Measurements from ENCODE around the gene REEP1.

Gene REEP1

DNA sequence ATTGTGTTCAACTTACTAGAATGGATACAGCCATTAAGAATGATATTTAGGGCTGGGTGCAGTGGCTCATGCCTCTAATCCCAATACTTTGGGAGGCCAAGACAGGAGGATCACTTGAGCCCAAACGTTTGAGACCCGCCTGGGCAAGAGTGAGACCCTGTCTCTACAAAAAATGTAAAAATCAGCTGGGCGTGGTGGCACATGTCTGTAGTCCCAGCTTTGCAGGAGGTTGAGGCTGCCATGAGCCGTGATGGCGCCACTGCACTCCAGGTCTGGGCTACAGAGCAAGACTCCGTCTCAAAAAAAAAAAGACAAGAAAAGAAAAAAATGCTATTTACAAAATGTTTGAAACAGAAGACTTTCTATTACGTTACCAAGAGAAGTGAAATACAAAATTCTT is 30.0 kb downstream of the REEP1 start:
- DNase-seq (ENCODE audit: low read depth, low spot score): no peak

DNA sequence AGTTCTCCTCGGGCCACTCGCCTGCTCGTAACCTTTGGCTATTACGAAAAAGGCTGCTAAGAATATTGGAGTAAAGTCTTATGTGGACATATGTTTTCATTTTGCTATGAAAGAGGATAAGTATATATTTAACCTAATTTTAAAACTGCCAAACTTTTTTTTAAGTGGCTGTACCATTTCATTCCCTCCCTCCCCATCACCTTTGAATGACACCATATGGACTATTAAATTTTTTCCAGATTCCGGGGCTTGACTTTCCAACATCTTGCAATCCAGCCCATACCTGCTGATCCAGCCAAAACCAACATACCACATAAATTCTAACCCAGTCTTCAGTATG is 31.5 kb downstream of the REEP1 start:
- no peak for DNase-seq (ENCODE audit: low read depth, low spot score)

DNA sequence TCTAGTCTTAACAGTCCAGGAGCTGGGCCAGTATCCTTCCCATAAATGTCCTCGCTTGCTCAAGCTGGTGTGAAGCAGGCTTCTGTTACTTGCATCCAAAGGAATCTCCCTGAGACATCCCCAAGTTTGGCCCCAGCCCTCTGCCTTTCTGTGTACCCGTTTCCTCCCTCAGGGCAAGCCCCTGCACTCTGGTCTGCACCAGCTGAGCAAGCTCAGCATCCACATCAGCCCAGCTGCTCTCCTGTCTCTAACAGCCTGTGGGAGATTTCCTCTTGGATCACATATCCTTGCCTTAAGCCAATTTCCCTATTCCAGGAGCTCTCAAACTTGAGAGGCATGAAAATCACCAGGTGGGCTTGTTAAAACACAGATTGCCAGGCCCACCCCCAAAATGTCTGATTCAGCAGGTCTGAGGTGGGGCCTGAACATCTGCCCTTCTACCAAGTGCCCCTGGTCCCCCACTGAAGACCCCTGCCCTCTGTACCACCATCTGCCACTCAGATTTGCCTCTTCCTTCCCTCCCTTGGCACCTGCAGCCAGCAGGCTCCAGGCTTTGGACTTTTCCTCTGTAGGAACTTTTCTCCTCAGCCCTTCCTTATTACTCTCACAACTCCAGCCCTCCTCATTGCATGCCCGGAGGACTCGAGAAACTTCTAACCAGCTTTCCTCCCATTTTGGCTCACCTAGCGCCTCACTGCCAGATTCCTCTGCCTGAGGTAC is 32.1 kb downstream of the REEP1 start:
- no peak for DNase-seq (ENCODE audit: low read depth, low spot score)

DNA sequence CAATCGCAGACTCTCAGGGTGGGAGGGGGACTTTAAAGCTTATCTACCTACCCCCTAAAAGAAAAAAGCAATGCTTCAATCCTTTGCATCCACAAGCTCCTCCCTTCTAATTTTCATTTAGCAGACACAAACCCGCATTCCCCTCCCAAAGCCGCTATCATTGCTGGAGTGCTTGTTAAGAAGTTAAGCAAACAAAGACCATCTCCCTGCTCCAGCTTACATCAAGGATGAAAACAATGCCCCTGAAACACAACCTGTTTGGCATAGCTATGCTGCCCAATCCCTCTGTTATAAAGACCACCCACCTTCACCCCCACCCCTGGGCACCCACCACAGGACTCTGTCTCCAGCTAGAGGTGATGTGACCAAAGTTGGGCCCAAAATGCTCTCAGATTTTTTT is 33.0 kb downstream of the REEP1 start:
- DNase-seq (ENCODE audit: low read depth, low spot score): no peak

DNA sequence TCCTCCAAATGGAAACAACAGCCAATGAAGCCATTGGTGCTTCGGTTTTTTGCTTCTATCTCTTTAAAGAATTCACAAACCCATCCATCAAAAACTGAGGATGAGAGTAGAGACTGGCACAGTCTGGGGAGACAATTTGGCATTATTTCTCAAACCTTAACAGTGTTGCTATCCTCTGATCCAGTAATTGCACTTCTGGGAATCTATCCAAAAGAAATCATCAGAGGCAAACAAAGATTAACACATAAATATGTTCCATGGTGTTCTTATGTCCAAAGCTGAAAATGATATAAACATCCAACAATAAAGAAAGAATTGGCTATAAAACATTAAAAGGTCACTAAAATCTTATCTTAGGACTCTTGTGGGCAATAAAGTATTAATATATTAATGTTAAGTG is 35.1 kb downstream of the REEP1 start:
- DNase-seq (ENCODE audit: low read depth, low spot score): no peak

DNA sequence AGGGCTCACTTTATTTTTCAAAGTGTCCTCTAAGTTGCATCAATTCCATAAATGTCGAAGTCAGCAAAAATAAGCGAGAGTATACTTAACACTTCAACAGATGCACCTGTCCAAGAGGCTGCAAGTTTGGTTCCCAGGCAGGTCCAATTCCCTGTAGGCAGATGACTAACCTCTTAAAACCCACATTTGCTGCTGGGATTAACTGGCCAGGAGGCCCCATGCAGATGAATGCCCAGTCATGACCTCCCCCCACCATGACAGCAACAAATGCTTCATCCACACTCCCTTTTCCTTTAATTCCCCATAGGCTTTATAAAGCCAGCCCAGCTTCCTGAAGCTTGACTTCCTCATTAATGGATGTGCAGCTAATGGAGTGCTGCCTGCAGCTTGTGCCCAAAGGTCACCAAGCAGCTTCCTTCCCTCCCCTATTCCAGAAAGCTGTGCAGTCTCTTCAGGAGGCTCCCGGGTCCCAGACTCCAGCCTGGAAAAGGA is 35.7 kb downstream of the REEP1 start:
- DNase-seq (ENCODE audit: low read depth, low spot score): no peak

DNA sequence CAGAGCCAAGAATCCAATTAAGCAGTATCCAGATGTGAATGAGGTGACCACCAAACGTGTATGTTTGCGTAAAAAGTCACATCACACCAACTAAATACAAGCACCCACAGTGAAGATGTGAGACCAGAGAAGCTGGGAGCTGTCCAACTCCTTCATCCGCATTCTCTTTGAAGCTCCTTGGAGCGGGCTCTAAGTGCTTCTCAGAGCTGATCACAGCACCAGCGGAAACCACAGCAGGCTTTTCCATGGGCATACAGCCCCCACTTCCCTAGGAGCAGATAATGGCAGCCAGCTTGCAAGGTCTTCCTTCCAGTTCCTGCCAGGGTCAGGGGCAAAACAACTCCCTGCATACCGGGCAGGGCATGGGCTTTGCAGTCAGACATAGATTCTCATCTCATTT is 36.4 kb downstream of the REEP1 start:
- DNase-seq (ENCODE audit: low read depth, low spot score): peak; percentile 45

DNA sequence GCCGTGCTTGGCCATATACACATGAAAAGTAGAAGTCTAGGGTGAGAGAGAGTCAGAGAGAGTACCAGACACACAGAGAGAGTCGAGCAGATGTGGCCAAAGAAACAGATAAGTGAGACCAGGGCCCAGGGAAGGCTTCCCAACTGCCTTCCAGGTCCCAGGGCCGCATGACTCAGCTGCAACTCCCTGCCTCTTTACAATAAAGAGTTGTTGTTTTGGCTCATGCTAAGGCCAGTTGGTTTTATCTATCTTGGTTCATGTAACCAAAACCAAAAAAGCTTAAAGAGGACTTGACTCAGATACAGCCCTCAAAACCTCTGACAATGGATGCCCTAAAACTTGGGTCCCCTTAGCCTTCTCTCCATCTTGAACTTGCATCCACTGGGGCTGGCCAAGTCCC is 36.9 kb downstream of the REEP1 start:
- no peak for DNase-seq (ENCODE audit: low read depth, low spot score)

DNA sequence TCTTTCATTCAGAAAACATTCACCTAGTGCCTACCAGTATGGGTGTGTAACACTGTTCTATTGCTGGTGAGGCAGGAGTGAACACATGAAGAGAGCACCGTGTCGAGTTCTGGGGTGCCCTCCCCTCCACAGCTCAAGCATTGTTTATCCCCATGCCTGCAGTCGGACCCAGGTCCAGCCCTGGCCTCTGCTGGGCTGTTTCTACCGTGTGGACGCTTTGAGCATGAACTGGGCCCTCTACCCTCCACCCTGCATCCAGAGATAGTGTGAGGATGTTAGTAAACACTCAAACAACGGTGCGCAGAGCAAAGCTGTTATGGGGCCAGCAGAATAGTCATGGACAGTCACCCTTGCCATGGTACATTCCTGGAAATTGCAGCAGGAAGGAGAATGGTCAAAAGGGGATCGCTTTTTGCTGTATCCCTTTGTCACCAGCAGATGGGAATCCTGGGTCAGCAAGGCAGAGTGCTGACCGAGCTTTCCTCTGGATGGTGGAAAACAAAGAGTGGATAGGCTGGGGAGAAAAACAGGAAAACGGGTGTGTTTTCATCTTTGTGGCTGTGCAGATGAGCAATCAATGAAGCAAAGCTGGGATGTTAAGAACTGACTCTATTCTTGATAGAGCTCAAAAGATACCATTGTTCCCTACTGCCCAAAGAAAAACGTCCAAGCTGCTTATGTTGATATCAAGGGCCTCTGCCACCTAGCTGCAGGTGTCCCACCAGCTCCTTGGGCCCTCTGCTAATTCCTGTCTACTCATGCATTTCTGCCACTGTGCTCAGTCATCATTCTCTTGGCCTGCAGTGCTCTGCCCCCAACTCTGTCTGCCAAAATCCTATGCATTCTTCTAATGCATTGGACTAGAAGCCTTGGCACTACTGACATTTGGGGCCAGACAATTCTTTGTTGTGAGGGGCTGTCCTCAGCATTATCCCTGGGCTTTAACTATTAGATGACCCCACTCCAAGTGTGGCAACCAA is 38.7 kb downstream of the REEP1 start:
- DNase-seq (ENCODE audit: low read depth, low spot score): peak; percentile 42

DNA sequence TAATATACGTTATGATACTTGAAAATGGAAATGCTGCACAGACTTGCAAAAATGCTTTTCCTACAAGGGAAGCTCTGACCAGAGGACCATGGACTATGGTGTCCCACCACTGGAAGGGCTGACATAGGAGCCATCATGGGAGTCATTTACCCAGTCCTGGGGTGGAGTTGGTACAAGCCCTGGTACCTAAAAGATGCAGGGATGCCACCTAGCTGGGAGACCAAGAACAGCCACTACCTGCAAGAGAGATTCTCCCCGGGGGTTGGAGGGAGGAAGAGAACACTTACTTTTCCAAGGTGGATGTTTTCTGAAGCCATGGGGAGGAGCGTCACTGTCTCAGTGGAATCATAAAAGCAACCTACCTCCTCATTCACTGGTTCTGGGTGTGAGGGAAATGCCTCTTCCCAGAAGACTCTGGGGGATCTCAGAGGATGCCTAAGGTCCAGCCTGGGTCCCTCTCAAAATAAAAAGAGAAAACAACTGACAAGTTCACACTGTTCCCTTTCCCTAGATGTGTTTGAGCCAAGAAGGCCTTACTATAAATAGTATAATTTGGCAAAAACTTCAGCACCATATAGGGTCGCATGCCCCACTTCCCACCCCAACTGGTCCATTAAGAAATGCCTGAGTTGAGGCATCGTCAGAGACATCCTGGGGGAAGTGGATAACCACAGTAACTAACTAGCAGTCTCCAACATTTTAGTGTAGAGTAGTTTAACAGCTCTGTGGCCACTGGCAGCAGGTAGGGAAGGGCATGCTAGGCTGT is 39.9 kb downstream of the REEP1 start:
- DNase-seq (ENCODE audit: low read depth, low spot score): no peak

DNA sequence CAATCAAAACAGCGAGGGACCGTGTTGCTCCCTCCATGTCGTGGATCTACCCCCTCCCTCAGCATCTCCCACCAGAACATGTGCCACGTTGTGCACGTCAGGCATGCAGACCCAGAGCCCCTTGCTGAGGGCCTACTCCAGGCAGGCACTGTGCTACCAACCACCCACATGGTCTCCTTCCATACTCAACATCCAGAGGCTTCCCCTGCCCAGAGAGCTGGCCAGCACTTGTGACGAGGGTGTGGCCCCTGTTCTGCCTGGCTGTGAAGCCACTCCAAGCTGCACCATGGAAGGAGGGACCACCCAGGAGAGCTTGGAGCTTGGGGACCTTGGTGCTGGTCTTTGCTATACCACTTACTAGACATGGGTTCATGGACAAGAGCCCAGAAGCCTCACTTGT is 40.5 kb downstream of the REEP1 start:
- no peak for DNase-seq (ENCODE audit: low read depth, low spot score)

DNA sequence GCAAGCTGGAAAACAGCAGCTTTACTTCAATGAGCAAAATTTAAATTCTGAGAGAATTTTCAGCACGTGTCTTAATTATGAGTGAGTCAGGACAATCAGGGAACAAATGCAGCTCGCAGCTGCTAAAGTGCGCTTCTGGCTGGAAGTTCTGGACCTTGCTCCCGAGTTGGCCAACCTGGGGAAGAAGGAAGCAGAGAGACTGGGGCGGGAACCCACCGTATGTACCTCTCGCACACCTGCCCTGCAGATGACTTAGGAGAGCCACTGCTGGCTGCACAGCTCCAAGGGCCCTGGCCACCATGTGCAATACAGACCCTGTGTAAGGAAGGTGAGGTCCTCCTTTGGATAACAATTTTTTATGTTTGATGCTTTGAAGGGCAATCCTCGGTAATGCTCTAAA is 42.4 kb downstream of the REEP1 start:
- no peak for DNase-seq (ENCODE audit: low read depth, low spot score)

DNA sequence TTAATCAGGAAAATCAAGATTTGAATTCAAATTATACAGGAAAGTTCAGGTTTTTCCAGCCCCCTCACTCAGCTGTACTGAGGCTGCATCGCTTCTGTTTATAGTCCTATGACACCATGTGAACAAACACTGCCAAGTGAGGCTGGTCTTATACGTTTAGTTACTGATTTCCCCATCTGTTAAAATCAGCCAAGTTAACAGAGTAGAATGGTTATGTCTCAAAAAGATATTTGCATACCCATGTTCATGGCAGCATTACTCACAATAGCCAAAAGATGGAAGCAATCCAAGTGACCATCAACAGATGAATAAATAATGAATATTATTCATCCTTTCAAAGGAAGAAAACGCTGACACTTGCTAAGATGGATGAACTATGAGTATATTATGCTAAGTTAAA is 43.8 kb downstream of the REEP1 start:
- no peak for DNase-seq (ENCODE audit: low read depth, low spot score)

DNA sequence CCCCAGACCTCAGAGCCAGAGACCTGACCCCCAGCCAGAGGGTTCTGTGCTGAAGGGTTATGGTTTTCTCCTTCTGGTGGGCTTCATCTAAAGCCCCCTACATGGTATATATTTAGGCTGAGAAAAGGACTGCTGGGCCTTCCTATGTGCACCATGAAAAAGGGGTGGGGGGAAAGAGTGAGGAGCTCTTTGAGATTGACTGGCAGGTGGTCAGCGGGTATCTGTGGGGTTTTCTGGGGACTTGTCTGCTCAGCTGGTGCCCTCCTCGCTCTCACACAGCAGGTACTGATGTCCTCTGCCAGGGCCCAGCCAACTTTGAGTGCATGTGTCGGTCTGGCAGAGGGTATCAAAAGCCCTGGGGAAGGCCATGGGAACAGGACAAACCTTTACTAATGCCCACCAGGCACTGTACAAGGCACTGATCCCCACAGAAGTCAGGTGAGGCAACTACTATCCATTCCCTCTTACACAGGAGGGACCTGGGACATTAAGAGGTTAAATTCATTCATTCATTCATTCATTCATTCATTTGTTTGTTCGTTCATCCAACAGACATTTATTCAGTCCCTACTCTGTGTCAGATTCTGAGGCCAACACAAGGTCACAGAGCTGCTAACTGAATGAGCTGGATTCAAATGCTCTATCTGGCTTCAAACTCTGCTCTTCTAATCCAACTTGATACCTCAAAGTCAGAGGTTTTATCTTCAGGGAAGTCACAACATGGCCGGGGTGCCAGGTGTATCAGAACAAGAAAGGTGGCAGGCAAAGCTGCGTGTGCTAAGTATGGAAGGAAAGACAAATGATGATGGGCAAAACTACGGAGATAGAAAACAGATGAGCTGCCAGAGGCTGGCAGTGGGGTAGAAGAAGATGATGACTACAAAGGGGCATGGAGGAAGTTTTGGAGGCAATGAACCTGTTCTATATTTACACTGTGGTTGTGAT is 44.6 kb downstream of the REEP1 start:
- no peak for DNase-seq (ENCODE audit: low read depth, low spot score)

DNA sequence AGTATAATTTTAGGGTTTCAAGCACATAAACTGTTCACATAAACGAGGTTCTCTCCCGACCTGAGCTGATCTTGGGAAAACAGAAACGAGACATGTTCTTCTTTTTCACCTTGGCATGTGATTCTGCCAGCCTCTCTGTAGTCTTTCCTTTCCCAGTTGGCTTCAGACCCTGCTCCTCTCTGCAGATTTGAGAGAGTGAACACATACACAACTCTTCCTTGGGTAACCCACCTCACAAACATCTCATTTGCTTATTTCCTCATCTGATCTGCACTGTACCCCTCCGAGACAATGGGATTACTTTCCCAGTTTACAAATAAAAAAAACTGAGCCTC is 46.1 kb downstream of the REEP1 start:
- DNase-seq (ENCODE audit: low read depth, low spot score): no peak

DNA sequence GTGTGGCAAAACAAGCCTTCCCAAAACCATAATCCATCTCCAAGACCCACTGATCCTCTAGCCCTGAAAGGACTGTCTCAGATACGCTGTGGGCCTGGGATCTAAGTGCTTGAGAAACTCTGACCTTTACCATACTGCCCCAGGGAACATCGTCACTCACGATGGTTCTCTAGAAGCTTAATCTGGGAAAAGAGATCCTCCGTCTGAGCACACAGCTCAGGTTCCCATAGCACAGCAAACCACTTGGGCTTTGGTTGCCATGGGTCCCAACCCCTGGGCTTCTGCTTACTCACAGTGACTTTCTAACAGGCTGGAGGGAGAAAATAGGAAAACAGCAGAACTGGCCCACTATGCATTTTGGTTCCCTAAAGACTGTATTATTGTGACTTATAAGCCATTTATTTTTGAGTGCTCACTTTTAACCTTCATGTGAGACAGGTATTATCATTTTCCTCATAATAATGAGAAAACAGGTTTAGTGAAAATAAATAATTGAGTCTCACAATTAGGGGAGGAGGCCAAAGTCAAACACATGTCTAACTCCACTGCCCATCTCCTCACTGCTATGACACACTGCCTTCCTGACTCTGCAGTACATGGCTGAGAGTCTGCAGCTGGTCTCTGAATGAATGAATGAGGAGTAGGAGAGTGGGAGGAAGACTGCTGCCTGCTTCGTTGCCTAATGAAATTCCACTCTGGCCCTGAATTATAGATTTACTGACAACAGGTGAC is 46.7 kb downstream of the REEP1 start:
- DNase-seq (ENCODE audit: low read depth, low spot score): peak; percentile 60

DNA sequence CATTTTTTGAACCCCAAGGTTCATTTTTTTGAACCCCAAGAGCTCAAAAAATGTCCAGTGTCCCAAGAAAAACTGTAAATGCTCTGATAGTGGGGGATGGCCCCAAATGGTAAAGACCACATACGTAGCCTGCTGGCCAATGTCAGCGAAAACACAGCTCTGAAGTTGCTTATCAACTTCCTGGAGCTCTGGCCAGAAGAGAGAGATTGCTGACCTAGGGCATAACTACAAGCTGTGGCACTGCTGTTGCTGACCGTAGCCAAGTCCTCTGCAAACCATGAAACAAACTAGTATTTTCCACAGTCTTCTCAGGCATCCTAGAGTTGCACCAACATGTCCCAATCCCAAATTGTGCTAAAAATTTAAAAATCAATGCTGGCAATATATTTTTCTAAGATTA is 50.9 kb downstream of the REEP1 start:
- DNase-seq (ENCODE audit: low read depth, low spot score): no peak

DNA sequence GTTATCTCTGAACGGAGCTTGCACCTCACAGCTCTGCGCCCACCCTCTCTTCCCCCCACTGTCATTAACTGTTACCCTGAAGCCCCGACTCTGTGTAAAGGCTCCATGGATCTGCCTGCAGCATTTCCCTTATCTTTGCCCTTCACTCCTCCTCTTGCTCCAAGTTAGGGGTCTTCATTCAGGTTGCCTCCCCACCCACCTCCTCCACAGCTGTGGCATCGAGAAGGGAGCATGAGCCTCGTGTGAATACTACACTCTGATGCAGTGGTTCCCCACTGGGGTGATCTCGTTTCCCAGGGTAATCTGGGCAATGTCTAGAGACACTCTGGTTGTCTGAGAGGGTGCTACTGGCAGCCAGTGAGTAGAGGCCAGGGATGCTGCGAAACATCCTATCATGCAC is 51.4 kb downstream of the REEP1 start:
- no peak for DNase-seq (ENCODE audit: low read depth, low spot score)

DNA sequence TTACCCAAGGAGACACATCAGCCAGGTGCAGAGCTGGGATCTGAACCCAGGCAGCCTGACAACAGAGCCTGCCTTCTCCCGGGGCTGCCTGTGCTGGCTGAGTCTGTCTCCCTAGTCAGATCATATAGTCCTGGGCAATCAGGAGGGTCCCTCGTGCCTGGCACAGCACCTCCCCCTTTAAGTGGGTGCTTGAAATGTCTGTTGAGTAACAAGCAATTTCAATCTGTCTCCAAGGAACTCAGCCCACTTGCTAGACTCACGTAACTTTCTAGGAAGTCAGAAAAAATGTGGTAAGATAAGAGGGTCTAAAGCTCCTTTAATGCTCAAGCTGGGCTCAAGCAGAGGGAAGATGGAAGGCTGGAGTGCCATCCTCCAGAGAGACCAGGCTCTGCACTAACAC is 51.9 kb downstream of the REEP1 start:
- DNase-seq (ENCODE audit: low read depth, low spot score): no peak

DNA sequence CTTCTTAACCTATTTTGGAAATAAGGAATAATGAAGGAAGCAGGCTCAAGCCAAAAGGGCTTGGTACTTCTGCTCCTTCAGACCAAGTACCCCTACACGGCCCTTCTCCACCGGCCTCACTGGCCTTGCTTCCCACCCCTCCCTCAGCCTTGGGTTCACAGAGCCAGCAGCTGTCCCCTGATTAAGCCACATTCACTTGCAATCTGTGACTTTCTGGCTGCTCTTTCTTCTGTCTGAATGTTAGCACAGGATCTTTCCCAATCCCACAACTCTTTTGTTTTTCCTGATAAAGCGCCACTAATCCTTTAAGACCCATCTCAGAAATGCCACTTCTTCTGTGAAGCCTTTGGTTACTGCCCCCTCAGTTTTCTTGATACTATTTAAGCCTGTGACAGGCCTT is 52.4 kb downstream of the REEP1 start:
- no peak for DNase-seq (ENCODE audit: low read depth, low spot score)

Measured in ELF-1 (cell line).